GM06990 (cell line): Measurements from ENCODE around the gene DSCAM.

ENCODE experiments used
- DNase-seq: peaks from one replicate; pipeline ENCODE4 v3.0.0-alpha.2; 2011; ENCODE audit not compliant: insufficient read length; ENCODE audit errors: extremely low read depth
- H3K27me3 ChIP-seq: replicated peaks from 2 replicates; pipeline ENCODE4 v1.6.0; 2011; ENCODE audit warnings: low read length; ENCODE audit not compliant: control insufficient read depth, insufficient read depth
- H3K36me3 ChIP-seq: 2 replicates; pipeline ENCODE4 v1.5.1; 2011; ENCODE audit warnings: low read length; ENCODE audit not compliant: control insufficient read depth, insufficient read depth
- H3K4me3 ChIP-seq: replicated peaks from 2 replicates; pipeline ENCODE4 v1.5.1; 2011; ENCODE audit warnings: low read depth, mild to moderate bottlenecking, control low read depth, low read length
- TF ChIP-seq, protein P1 (sequence below): IDR thresholded peaks from 2 replicates; pipeline ENCODE4 v1.5.1; 2011; ENCODE audit warnings: low read length, control low read depth, mild to moderate bottlenecking, inconsistent platforms; ENCODE audit not compliant: insufficient read depth, poor library complexity, severe bottlenecking

Gene DSCAM

DNA sequence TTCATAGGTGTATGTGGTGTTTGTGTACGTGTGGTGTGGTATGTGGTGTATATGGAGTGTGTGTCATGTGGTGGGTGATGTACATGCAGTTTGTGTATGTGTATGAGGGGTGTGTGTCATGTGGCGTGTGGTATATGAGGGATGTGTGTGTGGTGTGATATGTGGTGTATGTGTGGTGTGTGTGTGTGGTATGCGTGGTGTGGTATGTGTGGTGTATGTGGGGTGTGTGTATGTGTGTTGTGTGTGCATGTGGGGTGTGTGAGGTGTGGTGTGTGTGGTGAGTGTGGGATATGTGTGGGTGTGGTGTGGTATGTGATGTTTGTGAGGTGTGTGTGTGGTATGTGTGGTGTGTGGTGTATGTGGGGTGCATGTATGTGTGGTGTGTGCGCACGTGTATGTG is 707.3 kb downstream of the DSCAM start:
- Histone ChIP-seq H3K36me3 (no peaks in the 10 kb centered on the region), H3K4me3 (no peak overlapping the region), H3K27me3 (no peaks in the 10 kb centered on the region)
- DNase-seq = no peak
- TF ChIP-seq, protein P1, sequence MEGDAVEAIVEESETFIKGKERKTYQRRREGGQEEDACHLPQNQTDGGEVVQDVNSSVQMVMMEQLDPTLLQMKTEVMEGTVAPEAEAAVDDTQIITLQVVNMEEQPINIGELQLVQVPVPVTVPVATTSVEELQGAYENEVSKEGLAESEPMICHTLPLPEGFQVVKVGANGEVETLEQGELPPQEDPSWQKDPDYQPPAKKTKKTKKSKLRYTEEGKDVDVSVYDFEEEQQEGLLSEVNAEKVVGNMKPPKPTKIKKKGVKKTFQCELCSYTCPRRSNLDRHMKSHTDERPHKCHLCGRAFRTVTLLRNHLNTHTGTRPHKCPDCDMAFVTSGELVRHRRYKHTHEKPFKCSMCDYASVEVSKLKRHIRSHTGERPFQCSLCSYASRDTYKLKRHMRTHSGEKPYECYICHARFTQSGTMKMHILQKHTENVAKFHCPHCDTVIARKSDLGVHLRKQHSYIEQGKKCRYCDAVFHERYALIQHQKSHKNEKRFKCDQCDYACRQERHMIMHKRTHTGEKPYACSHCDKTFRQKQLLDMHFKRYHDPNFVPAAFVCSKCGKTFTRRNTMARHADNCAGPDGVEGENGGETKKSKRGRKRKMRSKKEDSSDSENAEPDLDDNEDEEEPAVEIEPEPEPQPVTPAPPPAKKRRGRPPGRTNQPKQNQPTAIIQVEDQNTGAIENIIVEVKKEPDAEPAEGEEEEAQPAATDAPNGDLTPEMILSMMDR = no peak

DNA sequence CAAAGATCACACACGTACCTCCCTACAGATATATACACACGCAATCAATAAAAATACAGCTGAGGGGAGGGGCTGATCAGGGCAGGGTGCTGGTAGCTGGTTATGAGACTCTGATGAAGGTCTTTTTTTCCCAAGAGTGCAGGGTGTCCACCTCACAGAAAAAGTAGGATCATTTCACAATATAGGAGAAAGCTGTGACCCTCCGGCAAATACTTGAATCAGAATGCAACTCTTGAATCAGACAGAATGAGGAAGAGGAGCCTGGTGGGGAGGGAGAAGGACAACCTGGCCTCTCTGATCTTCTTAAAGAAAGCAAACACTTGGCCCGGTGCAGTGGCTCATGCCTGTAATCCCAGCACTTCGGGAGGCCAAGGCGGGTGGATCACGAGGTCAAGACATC is 710.4 kb downstream of the DSCAM start:
- Histone ChIP-seq H3K36me3 (no peaks in the 10 kb centered on the region), H3K4me3 (no peak overlapping the region), H3K27me3 (no peaks in the 10 kb centered on the region)
- TF ChIP-seq, protein P1 = no peak
- DNase-seq = no peak

DNA sequence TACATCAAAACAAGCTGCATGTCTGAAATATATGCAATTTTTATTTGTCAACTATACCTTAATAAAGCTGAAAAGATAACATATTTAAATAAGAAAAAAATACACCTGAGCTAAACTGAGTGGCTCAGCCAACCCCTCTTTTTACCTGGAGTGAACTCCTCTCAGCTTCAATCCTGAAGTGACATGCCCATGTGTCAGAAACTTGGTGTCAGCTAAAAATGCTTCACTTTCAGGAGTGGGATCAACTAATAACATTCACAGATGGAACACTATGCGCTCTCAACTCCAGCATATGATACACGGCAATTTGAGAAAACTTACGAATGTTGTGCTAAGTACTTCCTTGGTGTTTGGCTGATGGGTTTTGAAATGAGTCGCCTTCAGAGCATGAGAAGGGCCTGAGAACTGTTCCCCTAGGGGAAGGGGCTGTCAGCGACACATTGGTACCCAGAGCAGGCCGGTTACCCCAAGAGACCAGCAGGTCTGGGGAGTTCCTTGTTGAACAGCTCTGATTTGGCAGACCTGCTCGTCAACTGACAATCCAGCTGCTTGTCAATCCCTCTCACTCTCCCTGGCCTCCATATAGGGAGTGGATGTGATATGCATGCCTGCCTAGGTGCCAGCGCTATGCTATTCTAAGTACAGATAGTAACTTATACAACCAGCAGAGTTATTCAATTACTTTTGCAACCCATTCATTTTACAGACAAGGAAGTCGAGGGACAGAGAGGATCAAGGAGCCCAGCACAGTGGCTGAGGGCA is 712.0 kb downstream of the DSCAM start:
- no peaks in the 10 kb centered on the region for H3K36me3 ChIP-seq
- TF ChIP-seq, protein P1 = no peak
- H3K4me3 ChIP-seq = no peak overlapping the region
- no peak for DNase-seq
- no peaks in the 10 kb centered on the region for H3K27me3 ChIP-seq

DNA sequence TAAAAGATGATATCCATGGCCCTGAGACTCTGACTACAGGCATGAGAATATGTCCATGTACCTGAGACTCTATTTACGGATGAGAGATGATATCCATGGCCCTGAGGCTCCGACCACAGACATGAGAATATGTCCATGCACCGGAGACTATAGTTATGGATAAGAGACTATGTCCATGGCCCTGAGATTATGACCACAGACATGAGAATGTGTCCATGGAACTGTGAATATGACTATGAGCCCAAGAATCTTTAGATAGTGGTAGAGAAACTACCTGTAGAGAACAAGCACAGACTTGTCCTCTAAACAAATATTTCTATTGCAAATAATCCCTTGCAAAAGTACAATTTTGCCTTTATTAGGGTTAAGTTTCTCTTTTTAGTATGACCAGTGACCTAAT is 716.5 kb downstream of the DSCAM start:
- Histone ChIP-seq H3K27me3 (no peaks in the 10 kb centered on the region), H3K36me3 (no peaks in the 10 kb centered on the region), H3K4me3 (no peak overlapping the region)
- DNase-seq = no peak
- TF ChIP-seq, protein P1 = no peak

DNA sequence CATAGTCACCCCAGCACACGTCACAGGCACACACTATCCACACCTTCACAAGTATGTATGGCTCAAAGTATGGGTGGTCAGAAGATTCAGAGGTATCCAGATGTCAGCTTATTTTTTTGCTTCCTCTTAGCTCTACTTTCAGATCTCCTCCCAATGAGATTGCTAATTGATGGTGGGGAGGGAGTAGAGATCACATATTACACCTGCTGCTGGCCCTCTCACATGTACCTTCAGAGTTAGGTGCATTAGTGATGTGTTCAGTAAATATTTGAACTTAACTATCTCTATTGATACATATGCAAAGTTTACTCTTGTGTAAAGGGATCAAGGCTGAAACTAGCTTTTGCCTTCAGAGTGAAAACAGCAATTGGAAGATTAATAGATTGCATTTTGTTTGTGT is 717.1 kb downstream of the DSCAM start:
- TF ChIP-seq, protein P1 = no peak
- H3K27me3 ChIP-seq = no peaks in the 10 kb centered on the region
- no peak for DNase-seq
- no peaks in the 10 kb centered on the region for H3K36me3 ChIP-seq
- no peak overlapping the region for H3K4me3 ChIP-seq

DNA sequence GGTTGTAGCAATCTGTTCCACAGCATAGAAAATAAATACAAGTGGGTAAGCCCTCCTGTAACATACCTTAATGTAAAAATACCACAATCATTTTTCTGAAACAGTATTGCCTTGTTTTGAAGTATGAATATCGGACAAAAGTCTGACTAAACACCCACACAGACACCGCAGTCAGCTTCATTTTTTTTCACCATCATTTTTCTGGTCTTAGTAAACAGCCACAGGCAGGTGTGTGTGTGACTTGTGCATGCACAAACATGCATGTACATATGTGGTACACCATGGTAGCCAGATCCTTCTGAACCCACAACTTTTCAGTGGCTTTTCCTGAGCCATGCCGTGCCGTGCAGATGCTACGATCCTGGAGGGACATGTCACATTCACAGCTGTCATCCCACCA is 718.1 kb downstream of the DSCAM start:
- TF ChIP-seq, protein P1 = no peak
- H3K4me3 ChIP-seq = no peak overlapping the region
- H3K27me3 ChIP-seq = no peaks in the 10 kb centered on the region
- DNase-seq = no peak
- H3K36me3 ChIP-seq = no peaks in the 10 kb centered on the region
